Neural cell (in vitro differentiated cells): ENCODE data around the gene CA6. TPM values are rescaled to one million over a fixed set of nuclear protein-coding genes. Genes with fewer than 3 reads are reported as not detected.

Experiments used
- H2AFZ ChIP-seq: fragments of 200-600, 300-800 bp; sonication (generic), shearing (Covaris generic); 2 replicates; pipeline ENCODE4 v1.6.0; 2014; ENCODE audit warnings: low read depth, mild to moderate bottlenecking, antibody characterized with exemption, low read length, moderate library complexity
- H3F3A ChIP-seq: fragments of 200-600 bp; shearing (Covaris generic); 2 replicates; pipeline ENCODE4 v1.6.1; 2016; ENCODE audit warnings: mild to moderate bottlenecking, moderate library complexity, mixed read lengths, antibody characterized with exemption, low read length; ENCODE audit not compliant: insufficient read depth, poor library complexity, severe bottlenecking
- H3K27ac ChIP-seq: fragments of 200-600, 300-800 bp; sonication (generic), shearing (Covaris generic); 2 replicates; pipeline ENCODE4 v1.5.1; 2014; ENCODE audit warnings: mild to moderate bottlenecking, low read length, moderate library complexity
- H3K27me3 ChIP-seq: fragments of 300-800, 200-600 bp; sonication (generic), shearing (Covaris generic); 2 replicates; pipeline ENCODE4 v1.6.0; 2014; ENCODE audit warnings: mild to moderate bottlenecking, low read depth, low read length, moderate library complexity; ENCODE audit not compliant: insufficient read depth
- H3K36me3 ChIP-seq: fragments of 300-800, 200-600 bp; sonication (generic), shearing (Covaris generic); 2 replicates; pipeline ENCODE4 v1.5.1; 2014; ENCODE audit warnings: mild to moderate bottlenecking, antibody characterized with exemption, low read length, moderate library complexity; ENCODE audit not compliant: insufficient read depth
- H3K4me2 ChIP-seq: fragments of 300-800, 200-600 bp; sonication (generic), shearing (Covaris generic); 2 replicates; pipeline ENCODE4 v1.6.0; 2014; ENCODE audit warnings: mild to moderate bottlenecking, low read length
- H3K4me3 ChIP-seq: fragments of 300-800, 200-600 bp; sonication (generic), shearing (Covaris generic); 2 replicates; pipeline ENCODE4 v1.5.1; 2014; ENCODE audit warnings: mild to moderate bottlenecking, low read length, moderate library complexity
- H3K79me2 ChIP-seq: fragments of 200-600 bp; shearing (Covaris generic); replicated peaks from 2 replicates; pipeline ENCODE4 v1.6.0; 2014; ENCODE audit warnings: mild to moderate bottlenecking, low read length, moderate library complexity; ENCODE audit not compliant: insufficient read depth
- H3K9ac ChIP-seq: fragments of 300-800, 200-600 bp; sonication (generic), shearing (Covaris generic); 2 replicates; pipeline ENCODE4 v1.6.1; 2016; ENCODE audit warnings: mild to moderate bottlenecking, low read length, mixed read lengths
- H3K9me2 ChIP-seq: fragments of 200-600 bp; shearing (Covaris generic); 2 replicates; pipeline ENCODE4 v1.6.1; 2016; ENCODE audit warnings: mild to moderate bottlenecking, low read length, mixed read lengths; ENCODE audit not compliant: insufficient read depth
- H3K9me3 ChIP-seq: fragments of 200-600, 300-800 bp; sonication (generic), shearing (Covaris generic); 2 replicates; pipeline ENCODE4 v1.6.1; 2016; ENCODE audit warnings: mild to moderate bottlenecking, mixed run types, low read length, moderate library complexity, mixed read lengths
- H4K20me1 ChIP-seq: fragments of 200-600 bp; shearing (Covaris generic); 2 replicates; pipeline ENCODE4 v1.6.1; 2016; ENCODE audit warnings: mild to moderate bottlenecking, mixed run types; ENCODE audit not compliant: insufficient read depth
- CTCF ChIP-seq: fragments of 450-650 bp; IDR thresholded peaks from 2 replicates; pipeline ENCODE4 v1.5.1; 2014; ENCODE audit warnings: antibody characterized with exemption, mild to moderate bottlenecking, moderate library complexity; ENCODE audit not compliant: poor library complexity, severe bottlenecking
- EP300 ChIP-seq: fragments of 450-650 bp; conservative IDR thresholded peaks from 2 replicates; pipeline ENCODE4 v1.6.1; 2014; ENCODE audit warnings: antibody characterized with exemption, mild to moderate bottlenecking, moderate library complexity; ENCODE audit not compliant: poor library complexity, severe bottlenecking
- EZH2 ChIP-seq: fragments of 200-600, 300-800 bp; shearing (Covaris generic), sonication (generic); IDR thresholded peaks from 2 replicates; pipeline ENCODE4 v1.6.1; 2014; ENCODE audit warnings: antibody characterized with exemption, low read length, borderline replicate concordance, mild to moderate bottlenecking; ENCODE audit not compliant: insufficient read depth, poor library complexity, severe bottlenecking
- MXI1 ChIP-seq: fragments of 450-650 bp; conservative IDR thresholded peaks from 2 replicates; pipeline ENCODE4 v1.6.1; 2014; ENCODE audit warnings: antibody characterized with exemption, mild to moderate bottlenecking; ENCODE audit not compliant: poor library complexity, severe bottlenecking
- POLR2AphosphoS5 ChIP-seq: IDR thresholded peaks from 2 replicates; pipeline ENCODE4 v1.6.1; 2012
- RAD21 ChIP-seq: fragments of 450-650 bp; conservative IDR thresholded peaks from 2 replicates; pipeline ENCODE4 v1.6.1; 2014; ENCODE audit warnings: antibody characterized with exemption, mild to moderate bottlenecking, moderate library complexity
- REST ChIP-seq: IDR thresholded peaks from 2 replicates; pipeline ENCODE4 v1.6.1; 2012; ENCODE audit warnings: borderline replicate concordance
- SMC3 ChIP-seq: fragments of 450-650 bp; conservative IDR thresholded peaks from 2 replicates; pipeline ENCODE4 v1.6.1; 2014; ENCODE audit warnings: antibody characterized with exemption, mild to moderate bottlenecking, moderate library complexity; ENCODE audit not compliant: poor library complexity
- TAF1 ChIP-seq: IDR thresholded peaks from 2 replicates; pipeline ENCODE4 v1.6.1; 2012; ENCODE audit warnings: low read depth
- polyA plus RNA-seq: library from polyadenylated mRNA; depleted of rRNA; stranded (reverse); fragments of >200 nt; gene quantifications from 2 replicates; pipeline ENCODE4 v1.2.3, GENCODE V29; 2014

The CA6 gene
- polyA plus RNA-seq, 1 donor from 2014 or later, result not detected

- Histone ChIP-seq H3F3A (no peaks in the 10 kb centered on the region), H3K27ac (no peak overlapping the region), H3K79me2 (no peaks in the 10 kb centered on the region), H3K9me3 (no peaks in the 10 kb centered on the region), H3K36me3 (no peaks in the 10 kb centered on the region), H3K9ac (no peak overlapping the region), H2AFZ (no peak overlapping the region), H4K20me1 (no peaks in the 10 kb centered on the region), H3K4me2 (no peak overlapping the region), H3K9me2 (no peaks in the 10 kb centered on the region), H3K4me3 (no peak overlapping the region), H3K27me3 (no peaks in the 10 kb centered on the region)
- no peak for TF ChIP-seq TAF1
- no peak for TF ChIP-seq REST
- no peak for TF ChIP-seq EZH2
- TF ChIP-seq SMC3, result no peak
- TF ChIP-seq MXI1, result no peak
- TF ChIP-seq RAD21, result no peak
- no peak for TF ChIP-seq CTCF
- no peak for TF ChIP-seq EP300
- no peak for TF ChIP-seq POLR2AphosphoS5
Measured at GRCh38 chr1:9010781-9011323, 65.2 kb downstream of the CA6 start.

GRCh38 chr1:9013819-9014218 lies 68.2 kb downstream of the CA6 start:
- no peak overlapping the region for H2AFZ ChIP-seq
- no peak overlapping the region for H3K9ac ChIP-seq
- no peak overlapping the region for H3K27ac ChIP-seq
- no peak overlapping the region for H3K4me3 ChIP-seq
- TF ChIP-seq EZH2 (no peak), REST (no peak), SMC3 (no peak)
- no peaks in the 10 kb centered on the region for H4K20me1 ChIP-seq
- no peaks in the 10 kb centered on the region for H3K9me2 ChIP-seq
- H3K9me3 ChIP-seq, result no peaks in the 10 kb centered on the region
- H3K36me3 ChIP-seq, result no peaks in the 10 kb centered on the region
- H3K4me2 ChIP-seq, result no peak overlapping the region
- H3K79me2 ChIP-seq, result no peaks in the 10 kb centered on the region
- H3F3A ChIP-seq, result no peaks in the 10 kb centered on the region
- no peaks in the 10 kb centered on the region for H3K27me3 ChIP-seq
